PC-9 (cell line): Measurements from ENCODE around the gene DNAJC5. TPM values are rescaled to one million over a fixed set of nuclear protein-coding genes. Genes with fewer than 3 reads are reported as not detected.
"Not testable (repeated sequence)": the region's sequence is repeated elsewhere in the genome, so short reads cannot be mapped to it uniquely, and the experiment has no call there.

ENCODE experiments used
- BruUV-seq: library from RNA; stranded (reverse); fragments of 400-500 nt; replicated peaks from 2 replicates; lab custom pipeline; 2021; lab: Mats Ljungman, UMichigan
- CTCF ChIA-PET: fragments of 300-600 bp; sonication (Branson Sonifier 250); formaldehyde crosslinking; loops from one replicate; lab custom pipeline; 2022; ENCODE audit warnings: antibody characterized with exemption; lab: Charles Lee
- POLR2A ChIA-PET: fragments of 300-600 bp; sonication (Branson Sonifier 250); formaldehyde crosslinking; loops from one replicate; lab custom pipeline; 2022; ENCODE audit warnings: antibody characterized with exemption; ENCODE audit not compliant: unreplicated experiment; lab: Charles Lee
- DNase-seq, 2 experiments: peaks; one replicate each; pipeline versions ENCODE4 v3.0.0 to v3.0.0-alpha.2; 2015 to 2022; ENCODE audit warnings: mixed read lengths in 1 of 2
- H2AFZ ChIP-seq: fragments of 200-600 bp; sonication (generic); 2 replicates; pipeline ENCODE4 v1.8.1; 2017; ENCODE audit warnings: antibody characterized with exemption
- H3F3A ChIP-seq: fragments of 200-600 bp; sonication (generic); 2 replicates; pipeline ENCODE4 v1.8.1; 2017; ENCODE audit warnings: antibody characterized with exemption, mild to moderate bottlenecking, low read depth; ENCODE audit not compliant: insufficient read depth
- H3K27ac ChIP-seq: fragments of 200-600 bp; sonication (generic); 2 replicates; pipeline ENCODE4 v1.6.1; 2016; ENCODE audit warnings: mixed run types
- H3K27me3 ChIP-seq: fragments of 200-600 bp; sonication (generic); 2 replicates; pipeline ENCODE4 v1.6.1; 2016; ENCODE audit warnings: low read depth, mixed run types; ENCODE audit not compliant: insufficient read depth
- H3K36me3 ChIP-seq: fragments of 200-600 bp; sonication (generic); 2 replicates; pipeline ENCODE4 v1.6.1; 2016; ENCODE audit warnings: low read depth, mixed run types
- H3K4me1 ChIP-seq: fragments of 200-600 bp; sonication (generic); replicated peaks from 2 replicates; pipeline ENCODE4 v1.6.1; 2016; ENCODE audit warnings: mixed run types; ENCODE audit not compliant: insufficient read depth
- H3K4me2 ChIP-seq: fragments of 200-600 bp; sonication (generic); 2 replicates; pipeline ENCODE4 v1.6.1; 2017; ENCODE audit warnings: mixed run types
- H3K4me3 ChIP-seq: fragments of 200-600 bp; sonication (generic); 2 replicates; pipeline ENCODE4 v1.6.1; 2016; ENCODE audit warnings: mixed run types
- H3K79me2 ChIP-seq: fragments of 200-600 bp; sonication (generic); 2 replicates; pipeline ENCODE4 v1.6.1; 2017; ENCODE audit warnings: low read depth, mixed run types
- H3K9me2 ChIP-seq: fragments of 200-600 bp; sonication (generic); 2 replicates; pipeline ENCODE4 v1.8.1; 2017; ENCODE audit warnings: mild to moderate bottlenecking; ENCODE audit not compliant: insufficient read depth
- H3K9me3 ChIP-seq: fragments of 200-600 bp; sonication (generic); 2 replicates; pipeline ENCODE4 v1.8.1; 2016; ENCODE audit warnings: low read depth; ENCODE audit not compliant: insufficient read depth
- H4K20me1 ChIP-seq: fragments of 200-600 bp; sonication (generic); 2 replicates; pipeline ENCODE4 v1.8.1; 2017; ENCODE audit not compliant: insufficient read depth
- EZH2 ChIP-seq: fragments of 200-600 bp; sonication (generic); IDR thresholded peaks from 2 replicates; pipeline ENCODE4 v1.8.0; 2017; ENCODE audit warnings: antibody characterized with exemption, low read depth
- intact Hi-C: fragments of 100-400 bp; cut with micrococcal nuclease; formaldehyde crosslinking; loops from one replicate; pipeline ENCODE4 v1.10.0; 2022; ENCODE audit not compliant: unreplicated experiment
- total RNA-seq: library from RNA; stranded (reverse); gene quantifications from 2 replicates; pipeline ENCODE4 v1.2.3, GENCODE V29; 2021
- TF ChIP-seq, protein P1 (sequence below): fragments of 200-600 bp; sonication (generic); conservative IDR thresholded peaks from 2 replicates; pipeline ENCODE4 v1.6.1; 2017; ENCODE audit warnings: mixed run types, antibody characterized with exemption, mild to moderate bottlenecking, moderate library complexity

The DNAJC5 gene
- total RNA-seq, 1 experiment from 2014 or later, result 48.1 TPM

DNA sequence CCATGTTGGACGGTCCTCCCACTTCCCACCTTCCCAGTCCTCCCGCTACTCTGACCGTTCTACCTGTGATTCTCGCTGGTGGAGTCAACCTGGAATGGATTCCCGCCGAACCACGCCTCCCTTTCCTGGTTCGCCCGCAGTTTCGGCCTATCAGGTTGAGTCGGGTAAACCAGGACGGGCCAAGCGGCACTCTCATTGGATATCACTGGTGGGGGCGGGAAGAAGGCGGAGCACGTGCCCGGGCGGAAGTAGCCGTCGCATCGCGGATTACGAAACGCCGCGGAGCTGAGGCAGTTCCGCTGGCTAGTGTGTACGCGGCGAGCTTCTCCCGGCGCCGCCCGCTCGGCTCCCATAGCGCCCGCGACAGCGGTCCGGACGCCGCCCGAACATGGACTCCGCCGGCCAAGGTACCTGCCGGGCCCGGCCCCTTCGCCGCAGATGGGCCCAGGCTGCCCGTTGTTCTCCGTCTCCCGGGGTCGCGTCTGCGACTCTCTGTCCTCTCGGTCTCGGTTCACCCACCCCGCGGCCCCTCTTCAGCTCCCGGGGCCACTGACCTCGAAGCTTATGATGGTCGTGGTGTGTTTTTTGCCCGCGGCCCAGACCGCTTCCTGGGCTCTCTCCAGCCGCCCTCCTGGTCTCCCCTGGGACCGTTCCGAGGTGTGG, 29.8 kb upstream of the DNAJC5 start, which contains the start of gene TPD52L2:
TPD52L2 (plus strand) TSS at position 293 of the 663 bp plus-strand sequence; CDS start at position 389, 96 bp downstream.
- H3K9me3 ChIP-seq, result no peaks in the 10 kb centered on the region
- no TSS peak for BruUV-seq
- H3K27ac ChIP-seq, result peak within 1 kb of the TSS; percentile 88
- no peaks in the 10 kb centered on the region for H3K27me3 ChIP-seq
- ChIA-PET POLR2A (interaction anchor here (0.6 to 1.2 kb wide), 11 partner anchors 29 to 1040 kb away, joined by 3 to 19 read pairs (median 5); partner anchors contain the start of genes ARFRP1, PTK6, RTEL1 and ZGPAT), CTCF (interaction anchor here (0.5 to 1.4 kb wide), 5 partner anchors 79 to 326 kb away, joined by 3 to 9 read pairs (median 3); partner anchors contain the start of genes ARFRP1 and ZGPAT)
- peaks cover 55% of the 10 kb centered on the region for H3F3A ChIP-seq
- peak within 1 kb of the TSS; percentile 77 for H3K4me3 ChIP-seq
- H3K79me2 ChIP-seq, result peaks cover 72% of the 10 kb centered on the region
- H3K36me3 ChIP-seq, result peaks cover 18% of the 10 kb centered on the region
- H4K20me1 ChIP-seq, result peaks cover 37% of the 10 kb centered on the region
- intact Hi-C loops, result loop anchor here (1.0 to 10.0 kb wide), 9 partner anchors 30 to 327 kb away; partner anchors contain the start of genes ARFRP1 and TCEA2
- H3K9me2 ChIP-seq, result no peaks in the 10 kb centered on the region
- H3K4me1 ChIP-seq, result peaks cover 28% of the 10 kb centered on the region
- H3K4me2 ChIP-seq, result peak within 1 kb of the TSS; percentile 91
- peak within 1 kb of the TSS; percentile 83 for H2AFZ ChIP-seq
- DNase-seq, result peak; percentile 99
- no peak for TF ChIP-seq EZH2
- TF ChIP-seq, protein P1, sequence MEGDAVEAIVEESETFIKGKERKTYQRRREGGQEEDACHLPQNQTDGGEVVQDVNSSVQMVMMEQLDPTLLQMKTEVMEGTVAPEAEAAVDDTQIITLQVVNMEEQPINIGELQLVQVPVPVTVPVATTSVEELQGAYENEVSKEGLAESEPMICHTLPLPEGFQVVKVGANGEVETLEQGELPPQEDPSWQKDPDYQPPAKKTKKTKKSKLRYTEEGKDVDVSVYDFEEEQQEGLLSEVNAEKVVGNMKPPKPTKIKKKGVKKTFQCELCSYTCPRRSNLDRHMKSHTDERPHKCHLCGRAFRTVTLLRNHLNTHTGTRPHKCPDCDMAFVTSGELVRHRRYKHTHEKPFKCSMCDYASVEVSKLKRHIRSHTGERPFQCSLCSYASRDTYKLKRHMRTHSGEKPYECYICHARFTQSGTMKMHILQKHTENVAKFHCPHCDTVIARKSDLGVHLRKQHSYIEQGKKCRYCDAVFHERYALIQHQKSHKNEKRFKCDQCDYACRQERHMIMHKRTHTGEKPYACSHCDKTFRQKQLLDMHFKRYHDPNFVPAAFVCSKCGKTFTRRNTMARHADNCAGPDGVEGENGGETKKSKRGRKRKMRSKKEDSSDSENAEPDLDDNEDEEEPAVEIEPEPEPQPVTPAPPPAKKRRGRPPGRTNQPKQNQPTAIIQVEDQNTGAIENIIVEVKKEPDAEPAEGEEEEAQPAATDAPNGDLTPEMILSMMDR, result no peak

DNA sequence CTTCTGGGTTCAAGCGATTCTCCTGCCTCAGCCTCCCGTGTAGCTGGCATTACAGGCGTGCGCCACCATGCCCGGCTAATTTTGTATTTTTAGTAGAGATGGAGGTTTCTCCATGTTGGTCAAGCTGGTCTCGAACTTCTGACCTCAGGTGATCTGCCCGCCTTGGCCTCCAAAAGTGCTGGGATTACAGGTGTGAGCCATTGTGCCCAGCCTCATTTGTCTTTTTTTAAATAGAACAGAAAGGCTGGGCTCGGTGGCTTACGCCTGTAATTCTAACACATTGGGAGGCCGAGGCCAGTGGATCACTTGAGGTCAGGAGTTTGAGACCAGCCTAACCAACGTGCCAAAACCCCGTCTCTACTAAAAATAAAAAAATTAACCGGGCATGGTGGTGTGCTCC, 27.9 kb upstream of the DNAJC5 start:
- Histone ChIP-seq H3K4me1 (peaks cover 28% of the 10 kb centered on the region), H3K4me2 (peak overlapping the region; percentile 88; the same call in 1 of the 2 replicates), H3K79me2 (peaks cover 82% of the 10 kb centered on the region), H3K36me3 (peaks cover 33% of the 10 kb centered on the region), H4K20me1 (peaks cover 42% of the 10 kb centered on the region), H3F3A (peaks cover 48% of the 10 kb centered on the region)
- intact Hi-C loops, result loop anchor here (10.0 kb wide), 1 partner anchor 198 kb away; the partner anchor contains the start of gene TCEA2
- H2AFZ ChIP-seq, BruUV-seq, POLR2A ChIA-PET, H3K9me2 ChIP-seq, H3K4me3 ChIP-seq, DNase-seq, H3K9me3 ChIP-seq, H3K27ac ChIP-seq, H3K27me3 ChIP-seq: not testable (repeated sequence)
- CTCF ChIA-PET, result interaction anchor here (0.7 kb wide), 1 partner anchor 274 kb away, joined by 5 read pairs; no protein-coding TSS in a partner anchor

DNA sequence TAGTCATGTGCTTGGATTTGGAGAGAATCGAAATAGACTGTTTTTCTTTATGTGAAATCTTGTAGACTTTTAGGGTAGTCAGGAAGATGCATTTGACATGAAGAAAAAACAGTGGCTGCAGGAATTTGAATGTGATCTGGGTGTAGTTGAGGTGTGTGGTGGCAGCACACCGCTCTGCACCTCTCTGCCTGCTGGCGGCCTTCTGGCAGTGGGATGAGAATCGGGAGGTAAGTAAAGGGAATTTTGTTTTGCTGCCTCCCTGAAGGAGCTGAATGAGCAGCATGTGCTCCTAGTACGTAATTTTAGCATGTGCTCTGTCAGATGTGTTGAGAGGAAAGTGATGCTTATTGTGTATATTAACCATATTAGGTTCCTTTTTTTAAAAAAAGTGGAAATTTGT, 26.7 kb upstream of the DNAJC5 start:
- no peak for DNase-seq
- Histone ChIP-seq H3F3A (peaks cover 56% of the 10 kb centered on the region), H4K20me1 (peaks cover 51% of the 10 kb centered on the region), H3K4me1 (peaks cover 25% of the 10 kb centered on the region), H3K27ac (no peak overlapping the region), H3K4me3 (no peak overlapping the region), H3K9me2 (no peaks in the 10 kb centered on the region), H3K27me3 (no peaks in the 10 kb centered on the region), H2AFZ (no peak overlapping the region), H3K79me2 (peaks cover 83% of the 10 kb centered on the region), H3K4me2 (no peak overlapping the region), H3K36me3 (peaks cover 40% of the 10 kb centered on the region), H3K9me3 (no peaks in the 10 kb centered on the region)
- TF ChIP-seq, protein P1, result no peak
- no peak for TF ChIP-seq EZH2
- intact Hi-C loops, result loop anchor here (10.0 kb wide), 1 partner anchor 197 kb away; the partner anchor contains the start of gene TCEA2
- ChIA-PET POLR2A (interaction anchor here (0.6 kb wide), 1 partner anchor 340 kb away, joined by 19 read pairs; no protein-coding TSS in a partner anchor), CTCF (no interaction called here)
- no TSS peak for BruUV-seq
